HEK293 (cell line): Measurements from ENCODE around the gene PANX1.

Experiments
- CTCF ChIA-PET: fragments of 350-600 bp; formaldehyde crosslinking; extraction: SDS; loops from one replicate; lab custom pipeline; 2021; ENCODE audit warnings: antibody characterized with exemption; lab: Yijun Ruan, JAX
- POLR2A ChIA-PET: fragments of 300-600 bp; formaldehyde crosslinking; extraction: SDS; loops from one replicate; lab custom pipeline; 2020; ENCODE audit warnings: antibody characterized with exemption, inconsistent platforms; lab: Yijun Ruan, JAX
- H3K27ac ChIP-seq: fragments of 200-500 bp; sonication (Bioruptor generic); 2 replicates; pipeline ENCODE4 v1.5.1; 2014; ENCODE audit warnings: low read depth, low read length, control low read depth, inconsistent platforms; ENCODE audit errors: extremely low read depth
- H3K36me3 ChIP-seq, 2 experiments: fragments of 200-500 bp in 1 of 2; sonication (Bioruptor generic) in 1 of 2; 1 replicate in 1 of 2; 2 replicates in 1 of 2; pipeline ENCODE4 v1.5.1; 2014 to 2017; ENCODE audit warnings: inconsistent platforms in 2 of 2, low read length in 2 of 2; ENCODE audit not compliant: control insufficient read depth in 2 of 2, insufficient read depth in 1 of 2
- H3K4me1 ChIP-seq: fragments of 200-500 bp; sonication (Bioruptor generic); 2 replicates; pipeline ENCODE4 v1.5.1; 2014; ENCODE audit warnings: mild to moderate bottlenecking, low read length, inconsistent platforms; ENCODE audit not compliant: control insufficient read depth, insufficient read depth
- H3K4me3 ChIP-seq: 2 replicates; pipeline ENCODE4 v1.5.1; 2011; ENCODE audit warnings: low read depth, mild to moderate bottlenecking, control low read depth, low read length, moderate library complexity
- H3K9me3 ChIP-seq: fragments of 200-500 bp; sonication (Bioruptor generic); 2 replicates; pipeline ENCODE4 v1.5.1; 2014; ENCODE audit warnings: low read depth, low read length, inconsistent platforms; ENCODE audit not compliant: control insufficient read depth, insufficient read depth
- ATF2 ChIP-seq: fragments of 450-650 bp; formaldehyde crosslinking; IDR thresholded peaks from 2 replicates; pipeline ENCODE4 v1.5.1; 2016; ENCODE audit warnings: missing biosample characterization, missing genetic modification characterization, low read depth
- FEZF1 ChIP-seq: fragments of 450-650 bp; formaldehyde crosslinking; IDR thresholded peaks from 2 replicates; pipeline ENCODE4 v1.5.1; 2016; ENCODE audit warnings: missing biosample characterization, missing genetic modification characterization
- GLI4 ChIP-seq: fragments of 450-650 bp; formaldehyde crosslinking; IDR thresholded peaks from 2 replicates; pipeline ENCODE4 v1.5.1; 2016; ENCODE audit warnings: missing biosample characterization, missing genetic modification characterization
- GLIS2 ChIP-seq: fragments of 450-650 bp; formaldehyde crosslinking; IDR thresholded peaks from 2 replicates; pipeline ENCODE4 v1.5.1; 2016; ENCODE audit warnings: missing biosample characterization, missing genetic modification characterization
- IKZF3 ChIP-seq: fragments of 450-650 bp; IDR thresholded peaks from 2 replicates; pipeline ENCODE4 v1.5.0; 2018; ENCODE audit warnings: missing biosample characterization, mild to moderate bottlenecking, missing genetic modification characterization, moderate library complexity
- PRDM1 ChIP-seq: fragments of 450-650 bp; formaldehyde crosslinking; IDR thresholded peaks from 2 replicates; pipeline ENCODE4; 2016; ENCODE audit warnings: missing biosample characterization, missing genetic modification characterization
- ZEB2 ChIP-seq: fragments of 450-650 bp; formaldehyde crosslinking; IDR thresholded peaks from 2 replicates; pipeline ENCODE4 v1.5.1; 2016; ENCODE audit warnings: missing biosample characterization, missing genetic modification characterization
- ZNF132 ChIP-seq: fragments of 450-650 bp; formaldehyde crosslinking; IDR thresholded peaks from 2 replicates; pipeline ENCODE4 v1.5.1; 2017; ENCODE audit warnings: missing biosample characterization, missing genetic modification characterization, borderline replicate concordance
- ZNF146 ChIP-seq: fragments of 450-650 bp; formaldehyde crosslinking; IDR thresholded peaks from 2 replicates; pipeline ENCODE4 v1.5.1; 2016; ENCODE audit warnings: missing biosample characterization, missing genetic modification characterization
- ZNF157 ChIP-seq: fragments of 450-650 bp; formaldehyde crosslinking; IDR thresholded peaks from 2 replicates; pipeline ENCODE4 v1.5.1; 2016; ENCODE audit warnings: missing biosample characterization, missing genetic modification characterization
- ZNF214 ChIP-seq: fragments of 450-650 bp; formaldehyde crosslinking; IDR thresholded peaks from 2 replicates; pipeline ENCODE4 v1.5.1; 2017; ENCODE audit warnings: missing biosample characterization, mild to moderate bottlenecking, missing genetic modification characterization, borderline replicate concordance
- ZNF23 ChIP-seq: fragments of 450-650 bp; formaldehyde crosslinking; IDR thresholded peaks from 2 replicates; pipeline ENCODE4 v1.5.1; 2016; ENCODE audit warnings: missing biosample characterization, missing genetic modification characterization, borderline replicate concordance
- ZNF266 ChIP-seq: fragments of 450-650 bp; formaldehyde crosslinking; IDR thresholded peaks from 2 replicates; pipeline ENCODE4 v1.5.1; 2016; ENCODE audit warnings: missing biosample characterization, missing genetic modification characterization, low read depth
- ZNF398 ChIP-seq: fragments of 450-650 bp; formaldehyde crosslinking; IDR thresholded peaks from 2 replicates; pipeline ENCODE4 v1.5.1; 2017; ENCODE audit warnings: missing biosample characterization, missing genetic modification characterization
- ZNF433 ChIP-seq: fragments of 450-650 bp; formaldehyde crosslinking; IDR thresholded peaks from 2 replicates; pipeline ENCODE4 v1.5.1; 2016; ENCODE audit warnings: missing biosample characterization, missing genetic modification characterization, low read depth
- ZNF510 ChIP-seq: fragments of 450-650 bp; formaldehyde crosslinking; IDR thresholded peaks from 2 replicates; pipeline ENCODE4 v1.5.1; 2018; ENCODE audit warnings: mild to moderate bottlenecking, missing genetic modification characterization, missing biosample characterization; ENCODE audit not compliant: insufficient replicate concordance
- ZNF530 ChIP-seq: fragments of 450-650 bp; formaldehyde crosslinking; IDR thresholded peaks from 2 replicates; pipeline ENCODE4 v1.5.1; 2016; ENCODE audit warnings: low read depth, missing biosample characterization, missing genetic modification characterization
- ZNF555 ChIP-seq: fragments of 450-650 bp; formaldehyde crosslinking; conservative IDR thresholded peaks from 2 replicates; pipeline ENCODE4 v1.5.1; 2017; ENCODE audit warnings: missing biosample characterization, mild to moderate bottlenecking, missing genetic modification characterization, inconsistent platforms
- ZNF837 ChIP-seq: fragments of 450-650 bp; formaldehyde crosslinking; IDR thresholded peaks from 2 replicates; pipeline ENCODE4 v1.5.1; 2016; ENCODE audit warnings: missing biosample characterization, missing genetic modification characterization
- ZSCAN4 ChIP-seq: fragments of 450-650 bp; formaldehyde crosslinking; IDR thresholded peaks from 2 replicates; pipeline ENCODE4 v1.5.1; 2017; ENCODE audit warnings: missing biosample characterization, missing genetic modification characterization
- TF ChIP-seq, protein P1 (sequence below): fragments of 450-650 bp; IDR thresholded peaks from 2 replicates; pipeline ENCODE4 v1.5.1; 2018; ENCODE audit warnings: missing biosample characterization, mild to moderate bottlenecking, missing genetic modification characterization

Gene PANX1

DNA sequence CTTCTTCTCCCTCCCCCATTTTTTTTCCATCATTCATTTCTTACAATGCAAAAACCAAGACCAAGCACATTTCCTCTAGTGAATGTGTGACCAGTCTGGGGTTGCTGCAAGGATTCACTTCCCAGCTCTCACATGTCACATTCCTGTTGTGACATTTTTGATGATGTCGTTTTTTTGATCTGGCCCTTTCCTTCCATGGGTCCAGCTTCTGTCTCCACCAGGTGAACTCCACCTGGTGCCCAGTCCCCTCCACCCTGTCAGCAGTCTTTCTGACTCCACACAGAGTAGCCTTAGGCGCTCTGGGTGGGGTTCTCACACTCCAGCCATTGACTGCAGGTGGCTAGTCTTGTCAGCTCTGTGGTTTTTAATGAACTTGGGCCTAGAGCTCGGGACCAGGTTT lies 15.6 kb downstream of the PANX1 start:
- TF ChIP-seq PRDM1 = no peak
- no peak for TF ChIP-seq ZNF837
- peak; percentile 47; the same call in 1 of the 2 replicates for TF ChIP-seq ATF2 (tag by site-specific recombination)
- H3K27ac ChIP-seq = no peak overlapping the region
- CTCF ChIA-PET = interaction anchor here (0.7 to 1.2 kb wide), 3 partner anchors 12 to 111 kb away, joined by 3 read pairs; no protein-coding TSS in a partner anchor
- peaks cover 16% of the 10 kb centered on the region for H3K4me1 ChIP-seq
- POLR2A ChIA-PET = interaction anchor here (0.9 to 1.8 kb wide), 2 partner anchors 9 to 20 kb away, joined by 3 to 7 read pairs; no protein-coding TSS in a partner anchor
- no peaks in the 10 kb centered on the region for H3K9me3 ChIP-seq
- no peak overlapping the region for H3K4me3 ChIP-seq
- H3K36me3 ChIP-seq = no peaks in the 10 kb centered on the region

DNA sequence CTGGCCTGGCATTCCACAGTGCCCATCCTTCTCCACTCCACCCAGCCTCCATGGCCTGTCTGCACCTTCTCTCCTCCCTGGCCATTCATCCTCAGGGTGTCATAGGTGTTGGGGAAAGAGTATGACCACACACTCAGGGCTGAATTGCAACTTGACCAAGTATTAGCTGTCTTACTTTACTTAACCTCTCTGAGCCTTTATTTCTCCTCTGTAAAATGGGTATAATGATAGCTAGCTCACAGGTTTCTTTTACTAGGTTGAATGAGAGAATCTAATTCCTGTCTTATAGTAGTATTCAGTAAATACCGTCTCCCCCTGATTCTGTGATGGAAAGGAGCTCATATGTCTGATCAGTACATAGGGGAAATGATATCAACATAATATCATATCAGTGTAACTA lies 16.0 kb downstream of the PANX1 start:
- Histone ChIP-seq H3K9me3 (no peaks in the 10 kb centered on the region), H3K27ac (no peak overlapping the region), H3K36me3 (no peaks in the 10 kb centered on the region), H3K4me3 (no peak overlapping the region), H3K4me1 (peaks cover 17% of the 10 kb centered on the region)
- TF ChIP-seq ZNF23 (tag by site-specific recombination) (no peak), ZSCAN4 (tag by site-specific recombination) (no peak), ZNF266 (tag by site-specific recombination) (no peak), ZNF555 (tag by site-specific recombination) (no peak), ZNF398 (tag by site-specific recombination) (no peak), ZNF214 (tag by site-specific recombination) (no peak), FEZF1 (no peak), GLI4 (tag by site-specific recombination) (no peak), ZNF530 (tag by site-specific recombination) (no peak), ZEB2 (tag by site-specific recombination) (no peak), GLIS2 (no peak), ZNF132 (tag by site-specific recombination) (no peak), ZNF433 (tag by site-specific recombination) (no peak), ZNF510 (no peak), IKZF3 (tag by site-specific recombination) (no peak), ZNF146 (tag by site-specific recombination) (no peak), ZNF157 (tag by site-specific recombination) (no peak)
- TF ChIP-seq, protein P1, sequence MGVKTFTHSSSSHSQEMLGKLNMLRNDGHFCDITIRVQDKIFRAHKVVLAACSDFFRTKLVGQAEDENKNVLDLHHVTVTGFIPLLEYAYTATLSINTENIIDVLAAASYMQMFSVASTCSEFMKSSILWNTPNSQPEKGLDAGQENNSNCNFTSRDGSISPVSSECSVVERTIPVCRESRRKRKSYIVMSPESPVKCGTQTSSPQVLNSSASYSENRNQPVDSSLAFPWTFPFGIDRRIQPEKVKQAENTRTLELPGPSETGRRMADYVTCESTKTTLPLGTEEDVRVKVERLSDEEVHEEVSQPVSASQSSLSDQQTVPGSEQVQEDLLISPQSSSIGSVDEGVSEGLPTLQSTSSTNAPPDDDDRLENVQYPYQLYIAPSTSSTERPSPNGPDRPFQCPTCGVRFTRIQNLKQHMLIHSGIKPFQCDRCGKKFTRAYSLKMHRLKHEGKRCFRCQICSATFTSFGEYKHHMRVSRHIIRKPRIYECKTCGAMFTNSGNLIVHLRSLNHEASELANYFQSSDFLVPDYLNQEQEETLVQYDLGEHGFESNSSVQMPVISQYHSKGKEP (tag by site-specific recombination) = no peak
- CTCF ChIA-PET = interaction anchor here (0.7 to 1.2 kb wide), 2 partner anchors 13 to 112 kb away, joined by 3 read pairs; no protein-coding TSS in a partner anchor
- POLR2A ChIA-PET = interaction anchor here (0.9 to 1.8 kb wide), 2 partner anchors 9 to 20 kb away, joined by 3 to 7 read pairs; no protein-coding TSS in a partner anchor
